PC-3 (cell line): ENCODE results near the gene AGO3.

Experiments used
- EZH2 ChIP-seq: fragments of 300-600 bp; sonication (generic); IDR thresholded peaks from one replicate; pipeline ENCODE4 v1.6.1; 2017; ENCODE audit warnings: antibody characterized with exemption, mild to moderate bottlenecking, low read length; ENCODE audit not compliant: unreplicated experiment
- EZH2phosphoT487 ChIP-seq: fragments of 300-600 bp; sonication (generic); IDR thresholded peaks from 2 replicates; pipeline ENCODE4 v1.6.1; 2018; ENCODE audit warnings: mild to moderate bottlenecking, antibody characterized with exemption, low read length, borderline replicate concordance
- TF ChIP-seq, protein P1 (sequence below): fragments of 300-600 bp; sonication (generic); conservative IDR thresholded peaks from 2 replicates; pipeline ENCODE4 v1.5.1; 2017; ENCODE audit warnings: antibody characterized with exemption, low read depth, mild to moderate bottlenecking, low read length

DNA sequence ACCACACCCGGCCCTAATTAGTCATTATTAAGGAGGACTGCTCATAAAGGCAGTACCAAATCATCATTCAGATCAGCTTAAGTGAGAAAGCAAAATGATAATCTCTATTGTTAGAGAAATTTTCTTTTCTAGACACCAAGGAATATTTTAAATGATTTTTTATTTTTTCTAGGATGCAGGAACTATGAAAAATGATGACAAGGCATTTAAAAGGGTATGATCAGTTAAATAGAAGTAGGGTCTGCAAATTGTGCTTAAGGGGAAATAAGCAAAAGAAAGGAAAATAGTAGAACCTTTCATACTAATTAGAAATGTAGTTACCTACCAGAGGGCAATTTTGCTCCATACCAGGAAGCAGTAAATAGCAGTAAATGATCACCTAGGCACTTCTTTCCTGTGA lies 131.4 kb downstream of the AGO3 start:
- TF ChIP-seq, protein P1, sequence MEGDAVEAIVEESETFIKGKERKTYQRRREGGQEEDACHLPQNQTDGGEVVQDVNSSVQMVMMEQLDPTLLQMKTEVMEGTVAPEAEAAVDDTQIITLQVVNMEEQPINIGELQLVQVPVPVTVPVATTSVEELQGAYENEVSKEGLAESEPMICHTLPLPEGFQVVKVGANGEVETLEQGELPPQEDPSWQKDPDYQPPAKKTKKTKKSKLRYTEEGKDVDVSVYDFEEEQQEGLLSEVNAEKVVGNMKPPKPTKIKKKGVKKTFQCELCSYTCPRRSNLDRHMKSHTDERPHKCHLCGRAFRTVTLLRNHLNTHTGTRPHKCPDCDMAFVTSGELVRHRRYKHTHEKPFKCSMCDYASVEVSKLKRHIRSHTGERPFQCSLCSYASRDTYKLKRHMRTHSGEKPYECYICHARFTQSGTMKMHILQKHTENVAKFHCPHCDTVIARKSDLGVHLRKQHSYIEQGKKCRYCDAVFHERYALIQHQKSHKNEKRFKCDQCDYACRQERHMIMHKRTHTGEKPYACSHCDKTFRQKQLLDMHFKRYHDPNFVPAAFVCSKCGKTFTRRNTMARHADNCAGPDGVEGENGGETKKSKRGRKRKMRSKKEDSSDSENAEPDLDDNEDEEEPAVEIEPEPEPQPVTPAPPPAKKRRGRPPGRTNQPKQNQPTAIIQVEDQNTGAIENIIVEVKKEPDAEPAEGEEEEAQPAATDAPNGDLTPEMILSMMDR, result no peak
- TF ChIP-seq EZH2 (no peak), EZH2phosphoT487 (no peak)
